RWPE1 (cell line): ENCODE data around the gene SCTR.

Source experiments
- CTCF ChIA-PET: fragments of 350-600 bp; sonication (Branson Sonifier 250); formaldehyde crosslinking; extraction: SDS; loops from one replicate; lab custom pipeline; 2021; lab: Yijun Ruan, JAX
- POLR2A ChIA-PET: fragments of 400-600 bp; formaldehyde crosslinking; extraction: SDS; loops from one replicate; lab custom pipeline; 2020; ENCODE audit warnings: antibody characterized with exemption; ENCODE audit not compliant: low non-redundant PET; lab: Yijun Ruan, JAX
- DNase-seq: peaks from one replicate; pipeline ENCODE4 v3.0.0; 2012; ENCODE audit warnings: low spot score
- H3K27ac ChIP-seq: fragments of 450-650 bp; 2 replicates; pipeline ENCODE4 v1.5.1; 2017
- CTCF ChIP-seq: fragments of 450-650 bp; conservative IDR thresholded peaks from 2 replicates; pipeline ENCODE4 v1.5.1; 2017; ENCODE audit warnings: low read depth, mild to moderate bottlenecking

The SCTR gene

GRCh38 chr2:119487434-119488244 is 36.6 kb downstream of the SCTR start:
- CTCF ChIA-PET = interaction anchor here (0.7 to 3.5 kb wide), 2 partner anchors 11 to 154 kb away, joined by 3 to 22 read pairs; no protein-coding TSS in a partner anchor
- no peak for TF ChIP-seq CTCF
- no peak overlapping the region for H3K27ac ChIP-seq
- POLR2A ChIA-PET = no interaction called here
- DNase-seq = no peak

- ChIA-PET CTCF (interaction anchor here (0.6 to 3.5 kb wide), 2 partner anchors 10 to 1260 kb away, joined by 3 to 22 read pairs; no protein-coding TSS in a partner anchor), POLR2A (no interaction called here)
- DNase-seq = no peak
- H3K27ac ChIP-seq = no peak overlapping the region
- TF ChIP-seq CTCF = no peak
Observed at GRCh38 chr2:119486886-119487285, 37.4 kb downstream of the SCTR start.

- CTCF ChIA-PET = interaction anchor here (0.6 to 3.5 kb wide), 2 partner anchors 10 to 1261 kb away, joined by 3 to 22 read pairs; no protein-coding TSS in a partner anchor
- no peak overlapping the region for H3K27ac ChIP-seq
- DNase-seq = no peak
- POLR2A ChIA-PET = no interaction called here
- no peak for TF ChIP-seq CTCF
Observed at GRCh38 chr2:119486196-119486827, 38.0 kb downstream of the SCTR start.

GRCh38 chr2:119485336-119486110 is 38.8 kb downstream of the SCTR start:
- DNase-seq = no peak
- CTCF ChIA-PET = interaction anchor here (1.0 to 3.5 kb wide), 2 partner anchors 9 to 98 kb away, joined by 5 to 22 read pairs; no protein-coding TSS in a partner anchor
- TF ChIP-seq CTCF = no peak
- POLR2A ChIA-PET = no interaction called here
- no peak overlapping the region for H3K27ac ChIP-seq

- ChIA-PET POLR2A (no interaction called here), CTCF (interaction anchor here (1.0 to 3.5 kb wide), 2 partner anchors 8 to 98 kb away, joined by 5 to 22 read pairs; no protein-coding TSS in a partner anchor)
- peak; percentile 13 for DNase-seq
- no peak for TF ChIP-seq CTCF
- no peak overlapping the region for H3K27ac ChIP-seq
Observed at GRCh38 chr2:119484834-119485233, 39.4 kb downstream of the SCTR start.
